HG02970 (cell line): ENCODE results near the gene CCDC91.
"Not testable (repeated sequence)": the region's sequence is repeated elsewhere in the genome, so short reads cannot be mapped to it uniquely, and the experiment has no call there.

Experiments used
- ATAC-seq: cut with Tn5 transposase; IDR thresholded peaks from one replicate; pipeline ENCODE4 v1.9.1; 2021; ENCODE audit warnings: mild to moderate bottlenecking, moderate library complexity, moderate number of reproducible peaks; ENCODE audit not compliant: unreplicated experiment, low FRiP score

The CCDC91 gene

GRCh38 chr12:28269851-28270250, 79.6 kb downstream of the CCDC91 start:
- ATAC-seq: no peak

GRCh38 chr12:28278499-28278898, 88.2 kb downstream of the CCDC91 start:
- ATAC-seq: no peak

GRCh38 chr12:28278960-28279359, 88.7 kb downstream of the CCDC91 start:
- ATAC-seq: no peak

- no peak for ATAC-seq
Observed at GRCh38 chr12:28286352-28286751, 96.1 kb downstream of the CCDC91 start.

- no peak for ATAC-seq
Observed at GRCh38 chr12:28290262-28290661, 100.0 kb downstream of the CCDC91 start.

- no peak for ATAC-seq
Observed at GRCh38 chr12:28292699-28293098, 102.4 kb downstream of the CCDC91 start.

- no peak for ATAC-seq
Observed at GRCh38 chr12:28294300-28294699, 104.0 kb downstream of the CCDC91 start.

- ATAC-seq: no peak
Observed at GRCh38 chr12:28296287-28296686, 106.0 kb downstream of the CCDC91 start.

GRCh38 chr12:28303192-28303591, 112.9 kb downstream of the CCDC91 start:
- no peak for ATAC-seq

GRCh38 chr12:28306535-28306934, 116.3 kb downstream of the CCDC91 start:
- no peak for ATAC-seq

- ATAC-seq: no peak
Observed at GRCh38 chr12:28308891-28309290, 118.6 kb downstream of the CCDC91 start.

GRCh38 chr12:28313631-28314030, 123.4 kb downstream of the CCDC91 start:
- no peak for ATAC-seq

- ATAC-seq: no peak
Observed at GRCh38 chr12:28316049-28316448, 125.8 kb downstream of the CCDC91 start.

- ATAC-seq: no peak
Observed at GRCh38 chr12:28318273-28318672, 128.0 kb downstream of the CCDC91 start.

- no peak for ATAC-seq
Observed at GRCh38 chr12:28320353-28320752, 130.1 kb downstream of the CCDC91 start.

GRCh38 chr12:28327722-28328121, 137.5 kb downstream of the CCDC91 start:
- no peak for ATAC-seq

GRCh38 chr12:28328967-28329366, 138.7 kb downstream of the CCDC91 start:
- no peak for ATAC-seq

GRCh38 chr12:28329727-28330126, 139.5 kb downstream of the CCDC91 start:
- ATAC-seq: not testable (repeated sequence)

- not testable (repeated sequence) for ATAC-seq
Observed at GRCh38 chr12:28330232-28330631, 140.0 kb downstream of the CCDC91 start.

- ATAC-seq: no peak
Observed at GRCh38 chr12:28331130-28331529, 140.9 kb downstream of the CCDC91 start.

GRCh38 chr12:28340261-28341045, 150.2 kb downstream of the CCDC91 start:
- ATAC-seq: no peak

- no peak for ATAC-seq
Observed at GRCh38 chr12:28343713-28344112, 153.5 kb downstream of the CCDC91 start.
